H9 (cell line): ENCODE data around the gene TTN. TPM values are rescaled to one million over a fixed set of nuclear protein-coding genes. Genes with fewer than 3 reads are reported as not detected.
A peak's percentile ranks its signal among the peaks of the same experiment; 100 is the strongest.

Source experiments
- DNase-seq: peaks from one replicate; pipeline ENCODE4 v3.0.0-alpha.2; 2017
- H2AFZ ChIP-seq: one replicate; pipeline ENCODE4 v1.6.1; 2013; ENCODE audit warnings: mild to moderate bottlenecking, low read length, control low read depth, moderate library complexity
- H2AK5ac ChIP-seq: 2 replicates; pipeline ENCODE4 v1.6.1; 2013; ENCODE audit warnings: low read length, control low read depth, mixed read lengths; ENCODE audit not compliant: insufficient read length
- H2BK120ac ChIP-seq: one replicate; pipeline ENCODE4 v1.6.1; 2013; ENCODE audit warnings: low read depth, mild to moderate bottlenecking, low read length, control low read depth, inconsistent platforms; ENCODE audit not compliant: poor library complexity, severe bottlenecking
- H2BK12ac ChIP-seq: 2 replicates; pipeline ENCODE4 v1.6.1; 2013; ENCODE audit warnings: low read length, control low read depth, mixed read lengths, low read depth; ENCODE audit not compliant: insufficient read length
- H2BK15ac ChIP-seq: 2 replicates; pipeline ENCODE4 v1.6.1; 2013; ENCODE audit warnings: low read depth, low read length, control low read depth
- H2BK20ac ChIP-seq: one replicate; pipeline ENCODE4 v1.6.1; 2013; ENCODE audit warnings: low read depth, mild to moderate bottlenecking, low read length, control low read depth, inconsistent platforms; ENCODE audit not compliant: poor library complexity, severe bottlenecking
- H2BK5ac ChIP-seq: 2 replicates; pipeline ENCODE4 v1.6.1; 2013; ENCODE audit warnings: low read length, control low read depth, mixed read lengths; ENCODE audit not compliant: insufficient read length
- H3K14ac ChIP-seq: 2 replicates; pipeline ENCODE4 v1.6.1; 2013; ENCODE audit warnings: low read length, control low read depth; ENCODE audit not compliant: insufficient read depth
- H3K18ac ChIP-seq: 2 replicates; pipeline ENCODE4 v1.6.1; 2013; ENCODE audit warnings: low read depth, mild to moderate bottlenecking, mixed read lengths, low read length, control low read depth; ENCODE audit not compliant: insufficient read length
- H3K23ac ChIP-seq: 2 replicates; pipeline ENCODE4 v1.6.1; 2013; ENCODE audit warnings: low read length, control low read depth, mixed read lengths, low read depth; ENCODE audit not compliant: insufficient read length
- H3K23me2 ChIP-seq: 2 replicates; pipeline ENCODE4 v1.6.1; 2013; ENCODE audit warnings: low read depth, mild to moderate bottlenecking, mixed read lengths, low read length, control low read depth; ENCODE audit not compliant: insufficient read length, poor library complexity, severe bottlenecking
- H3K27ac ChIP-seq: 2 replicates; pipeline ENCODE4 v1.5.1; 2013; ENCODE audit warnings: low read length, control low read depth, mixed read lengths, low read depth; ENCODE audit not compliant: insufficient read length
- H3K27me3 ChIP-seq: 2 replicates; pipeline ENCODE4 v1.6.1; 2013; ENCODE audit warnings: low read length, control low read depth, inconsistent platforms; ENCODE audit not compliant: insufficient read depth
- H3K4ac ChIP-seq: 2 replicates; pipeline ENCODE4 v1.6.1; 2013; ENCODE audit warnings: low read depth, mild to moderate bottlenecking, control low read depth, inconsistent platforms, low read length, moderate library complexity
- H3K4me1 ChIP-seq: 2 replicates; pipeline ENCODE4 v1.6.1; 2013; ENCODE audit warnings: low read length, control low read depth, inconsistent platforms; ENCODE audit not compliant: insufficient read depth
- H3K4me2 ChIP-seq: 2 replicates; pipeline ENCODE4 v1.6.1; 2013; ENCODE audit warnings: low read length, control low read depth, mixed read lengths; ENCODE audit not compliant: insufficient read length, insufficient read depth
- H3K56ac ChIP-seq: 2 replicates; pipeline ENCODE4 v1.6.1; 2013; ENCODE audit warnings: low read depth, mild to moderate bottlenecking, mixed read lengths, low read length, control low read depth; ENCODE audit not compliant: insufficient read length
- H3K79me1 ChIP-seq: 2 replicates; pipeline ENCODE4 v1.6.1; 2013; ENCODE audit warnings: low read depth, mild to moderate bottlenecking, moderate library complexity, low read length, control low read depth, inconsistent platforms; ENCODE audit not compliant: insufficient read depth, poor library complexity, severe bottlenecking
- H3K79me2 ChIP-seq: 2 replicates; pipeline ENCODE4 v1.6.1; 2013; ENCODE audit warnings: low read length, control low read depth, inconsistent platforms; ENCODE audit not compliant: insufficient read depth
- H3K9ac ChIP-seq: 2 replicates; pipeline ENCODE4 v1.6.1; 2013; ENCODE audit warnings: low read length, control low read depth, mixed read lengths; ENCODE audit not compliant: insufficient read length; ENCODE audit errors: extremely low read depth
- H3K9me3 ChIP-seq: one replicate; pipeline ENCODE4 v1.6.1; 2013; ENCODE audit warnings: low read depth, low read length, inconsistent platforms; ENCODE audit not compliant: control insufficient read depth
- H3T11ph ChIP-seq: one replicate; pipeline ENCODE4 v1.6.1; 2013; ENCODE audit warnings: mild to moderate bottlenecking, low read length, control low read depth, inconsistent platforms
- H4K20me1 ChIP-seq: one replicate; pipeline ENCODE4 v1.6.1; 2013; ENCODE audit not compliant: control insufficient read depth, insufficient read length, insufficient read depth
- H4K5ac ChIP-seq: 2 replicates; pipeline ENCODE4 v1.6.1; 2013; ENCODE audit warnings: low read depth, mild to moderate bottlenecking, mixed read lengths, low read length, control low read depth; ENCODE audit not compliant: insufficient read length
- H4K8ac ChIP-seq: replicated peaks from 2 replicates; pipeline ENCODE4 v1.6.1; 2013; ENCODE audit warnings: low read length, control low read depth, mixed read lengths, low read depth; ENCODE audit not compliant: insufficient read length
- H4K91ac ChIP-seq: 2 replicates; pipeline ENCODE4 v1.6.1; 2013; ENCODE audit warnings: low read depth, mild to moderate bottlenecking, moderate library complexity, mixed read lengths, low read length, control low read depth; ENCODE audit not compliant: insufficient read length
- H3K27ac Mint-ChIP-seq, 3 experiments: 2 replicates in 2 of 3; 3 replicates in 1 of 3; pipeline ENCODE4 v1.8.0; 2020 to 2021; ENCODE audit warnings: mixed read lengths in 3 of 3, mild to moderate bottlenecking in 1 of 3, moderate library complexity in 1 of 3
- H3K27me3 Mint-ChIP-seq: 2 replicates; pipeline ENCODE4 v1.8.0; 2021; ENCODE audit warnings: low read depth, mild to moderate bottlenecking, moderate library complexity, mixed read lengths
- H3K36me3 Mint-ChIP-seq, 3 experiments: 2 replicates in 2 of 3; 3 replicates in 1 of 3; pipeline ENCODE4 v1.8.0; 2020 to 2021; ENCODE audit warnings: low read depth in 3 of 3, mixed read lengths in 3 of 3; ENCODE audit not compliant: insufficient read depth in 1 of 3
- H3K4me1 Mint-ChIP-seq, 2 experiments: 2 replicates each; pipeline ENCODE4 v1.8.0; 2020; ENCODE audit warnings: mixed read lengths in 2 of 2
- H3K4me3 Mint-ChIP-seq, 2 experiments: 2 replicates in 1 of 2; 3 replicates in 1 of 2; pipeline ENCODE4 v1.8.0; 2020 to 2021; ENCODE audit warnings: mild to moderate bottlenecking in 2 of 2, mixed read lengths in 2 of 2, moderate library complexity in 1 of 2
- H3K9me3 Mint-ChIP-seq, 2 experiments: 2 replicates in 1 of 2; 3 replicates in 1 of 2; pipeline ENCODE4 v1.8.0; 2020; ENCODE audit warnings: mild to moderate bottlenecking in 2 of 2, mixed read lengths in 2 of 2, moderate library complexity in 1 of 2
- WGBS: extraction: QIAGEN DNeasy Blood & Tissue Kit; methylation state at CpG from one replicate; pipeline ENCODE4 v1.1.7; 2013; ENCODE audit warnings: missing lambda C conversion rate, low lambda C conversion rate, mixed read lengths; ENCODE audit not compliant: insufficient read length; ENCODE audit errors: extremely low coverage; 5-methylcytosine and 5-hydroxymethylcytosine counted together
- total RNA-seq: library from RNA; stranded (reverse); gene quantifications from 2 replicates; pipeline ENCODE4 v1.2.1, GENCODE V29; 2021
- TF ChIP-seq, protein P1 (sequence below): fragments of 200-600 bp; sonication (generic); conservative IDR thresholded peaks from 3 replicates; pipeline ENCODE4 v1.8.0; 2021; ENCODE audit warnings: antibody characterized with exemption, mild to moderate bottlenecking

TTN gene
- total RNA-seq, 1 experiment from 2014 or later, result 0.70 TPM

- Histone ChIP-seq H4K8ac (no peak overlapping the region), H2BK120ac (no peak overlapping the region), H3K27ac (no peak overlapping the region), H3K23me2 (no peaks in the 10 kb centered on the region), H3T11ph (no peak overlapping the region), H3K14ac (no peak overlapping the region), H4K5ac (no peak overlapping the region), H2AFZ (no peak overlapping the region), H2BK15ac (no peak overlapping the region), H2BK20ac (no peak overlapping the region), H4K20me1 (no peaks in the 10 kb centered on the region), H3K18ac (no peak overlapping the region), H3K4me1 (no peaks in the 10 kb centered on the region), H3K4ac (no peak overlapping the region), H4K91ac (no peak overlapping the region), H3K79me1 (no peaks in the 10 kb centered on the region), H2BK12ac (no peak overlapping the region), H2BK5ac (no peak overlapping the region), H3K4me2 (no peak overlapping the region), H3K23ac (no peak overlapping the region), H2AK5ac (no peak overlapping the region), H3K56ac (no peak overlapping the region), H3K27me3 (no peaks in the 10 kb centered on the region), H3K9me3 (no peaks in the 10 kb centered on the region), H3K79me2 (no peaks in the 10 kb centered on the region), H3K9ac (no peak overlapping the region)
- TF ChIP-seq, protein P1, sequence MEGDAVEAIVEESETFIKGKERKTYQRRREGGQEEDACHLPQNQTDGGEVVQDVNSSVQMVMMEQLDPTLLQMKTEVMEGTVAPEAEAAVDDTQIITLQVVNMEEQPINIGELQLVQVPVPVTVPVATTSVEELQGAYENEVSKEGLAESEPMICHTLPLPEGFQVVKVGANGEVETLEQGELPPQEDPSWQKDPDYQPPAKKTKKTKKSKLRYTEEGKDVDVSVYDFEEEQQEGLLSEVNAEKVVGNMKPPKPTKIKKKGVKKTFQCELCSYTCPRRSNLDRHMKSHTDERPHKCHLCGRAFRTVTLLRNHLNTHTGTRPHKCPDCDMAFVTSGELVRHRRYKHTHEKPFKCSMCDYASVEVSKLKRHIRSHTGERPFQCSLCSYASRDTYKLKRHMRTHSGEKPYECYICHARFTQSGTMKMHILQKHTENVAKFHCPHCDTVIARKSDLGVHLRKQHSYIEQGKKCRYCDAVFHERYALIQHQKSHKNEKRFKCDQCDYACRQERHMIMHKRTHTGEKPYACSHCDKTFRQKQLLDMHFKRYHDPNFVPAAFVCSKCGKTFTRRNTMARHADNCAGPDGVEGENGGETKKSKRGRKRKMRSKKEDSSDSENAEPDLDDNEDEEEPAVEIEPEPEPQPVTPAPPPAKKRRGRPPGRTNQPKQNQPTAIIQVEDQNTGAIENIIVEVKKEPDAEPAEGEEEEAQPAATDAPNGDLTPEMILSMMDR, result no peak
- Mint-ChIP-seq H3K36me3 (no peaks in the 10 kb centered on the region), H3K9me3 (no peaks in the 10 kb centered on the region), H3K4me1 (no peaks in the 10 kb centered on the region), H3K4me3 (no peak overlapping the region), H3K27ac (peak overlapping the region in 2 of 3 experiments; percentile 36 to 77; a peak in 2 of 7 replicates), H3K27me3 (no peaks in the 10 kb centered on the region)
- WGBS, result no CpG with 5 or more reads among the region's 2 CpGs
- no peak for DNase-seq
Observed at GRCh38 chr2:178707476-178707875, 99.7 kb downstream of the TTN start.
